Activated naive CD4-positive, alpha-beta T cell (primary cell): ENCODE results near the gene OGT.
"Not testable (repeated sequence)": the region's sequence is repeated elsewhere in the genome, so short reads cannot be mapped to it uniquely, and the experiment has no call there.

ENCODE experiments used
- DNase-seq, 4 experiments: peaks; one replicate each; lab custom pipeline; 2025; lab: John Stamatoyannopoulos, UW

Gene OGT

GRCh38 chrX:71540801-71541200 lies 7.9 kb downstream of the OGT start:
- no peak for DNase-seq

- DNase-seq = no peak
Measured at GRCh38 chrX:71541210-71542022, 8.5 kb downstream of the OGT start.

GRCh38 chrX:71542411-71542810 lies 9.5 kb downstream of the OGT start:
- DNase-seq = no peak

- DNase-seq = no peak
Measured at GRCh38 chrX:71542825-71543224, 9.9 kb downstream of the OGT start.

- no peak for DNase-seq
Measured at GRCh38 chrX:71543316-71543715, 10.4 kb downstream of the OGT start.

- DNase-seq = no peak
Measured at GRCh38 chrX:71545364-71545763, 12.5 kb downstream of the OGT start.

GRCh38 chrX:71546879-71547278 lies 14.0 kb downstream of the OGT start:
- no peak for DNase-seq

GRCh38 chrX:71547339-71547738 lies 14.4 kb downstream of the OGT start:
- DNase-seq = no peak

- no peak for DNase-seq
Measured at GRCh38 chrX:71549986-71550385, 17.1 kb downstream of the OGT start.

GRCh38 chrX:71550578-71550977 lies 17.7 kb downstream of the OGT start:
- DNase-seq = no peak

GRCh38 chrX:71556036-71556435 lies 23.1 kb downstream of the OGT start:
- DNase-seq = no peak

- no peak for DNase-seq
Measured at GRCh38 chrX:71558920-71559319, 26.0 kb downstream of the OGT start.

- not testable (repeated sequence) for DNase-seq
Measured at GRCh38 chrX:71559773-71560172, 26.9 kb downstream of the OGT start.

- DNase-seq = no peak
Measured at GRCh38 chrX:71563921-71564320, 31.0 kb downstream of the OGT start.

- no peak for DNase-seq
Measured at GRCh38 chrX:71565474-71566041, 32.7 kb downstream of the OGT start.

GRCh38 chrX:71571390-71571789 lies 38.5 kb downstream of the OGT start:
- DNase-seq = not testable (repeated sequence)

- DNase-seq = no peak
Measured at GRCh38 chrX:71573590-71573989, 40.7 kb downstream of the OGT start.

GRCh38 chrX:71577682-71578081 lies 44.8 kb downstream of the OGT start:
- no peak for DNase-seq

- DNase-seq = no peak
Measured at GRCh38 chrX:71578253-71579135, 45.6 kb downstream of the OGT start, which contains the start of gene GCNA. Gene GCNA (plus strand): TSS chrX:71578437. CDS start chrX:71580822, 2,385 bp downstream.

GRCh38 chrX:71579136-71579989 lies 46.5 kb downstream of the OGT start:
- no peak for DNase-seq

- no peak for DNase-seq
Measured at GRCh38 chrX:71579990-71580380, 47.1 kb downstream of the OGT start.

- DNase-seq = no peak
Measured at GRCh38 chrX:71581210-71581609, 48.3 kb downstream of the OGT start.
